GM23338 (cell line): ENCODE data around the gene PADI1. TPM values are rescaled to one million over a fixed set of nuclear protein-coding genes. Genes with fewer than 3 reads are reported as not detected.

ENCODE experiments used
- ATAC-seq: fragments of 200-7000 bp; cut with Tn5 transposase; 3 replicates; pipeline ENCODE4 v1.9.1; 2020
- DNase-seq: peaks from one replicate; pipeline ENCODE4 v3.0.0-alpha.2; 2015; ENCODE audit warnings: low spot score
- H2AFZ ChIP-seq: fragments of 200-600 bp; sonication (generic); 2 replicates; pipeline ENCODE4 v1.8.0; 2016; ENCODE audit warnings: antibody characterized with exemption, mild to moderate bottlenecking, moderate library complexity
- H3F3A ChIP-seq: fragments of 200-600 bp; sonication (generic); replicated peaks from 2 replicates; pipeline ENCODE4 v1.8.0; 2017; ENCODE audit warnings: antibody characterized with exemption, mixed run types, low read depth
- H3K27ac ChIP-seq: fragments of 200-600 bp; sonication (generic); 2 replicates; pipeline ENCODE4 v1.6.1; 2016; ENCODE audit warnings: low read depth
- H3K27me3 ChIP-seq: fragments of 200-600 bp; sonication (generic); 2 replicates; pipeline ENCODE4 v1.8.0; 2016; ENCODE audit warnings: mild to moderate bottlenecking, mixed run types, moderate library complexity; ENCODE audit not compliant: insufficient read depth
- H3K36me3 ChIP-seq: fragments of 200-600 bp; sonication (generic); 2 replicates; pipeline ENCODE4 v1.8.0; 2016; ENCODE audit warnings: mild to moderate bottlenecking; ENCODE audit not compliant: insufficient read depth
- H3K4me1 ChIP-seq: fragments of 200-600 bp; sonication (generic); 2 replicates; pipeline ENCODE4 v1.8.0; 2016; ENCODE audit warnings: mild to moderate bottlenecking, moderate library complexity; ENCODE audit not compliant: insufficient read depth
- H3K4me2 ChIP-seq: fragments of 200-600 bp; sonication (generic); 2 replicates; pipeline ENCODE4 v1.7.1; 2017; ENCODE audit warnings: mixed run types
- H3K4me3 ChIP-seq: fragments of 200-600 bp; sonication (generic); 2 replicates; pipeline ENCODE4 v1.6.1; 2016; ENCODE audit warnings: mixed run types
- H3K79me2 ChIP-seq: fragments of 200-600 bp; sonication (generic); replicated peaks from 2 replicates; pipeline ENCODE4 v1.8.0; 2017; ENCODE audit warnings: mild to moderate bottlenecking; ENCODE audit not compliant: insufficient read depth
- H3K9me2 ChIP-seq: fragments of 200-600 bp; sonication (generic); 2 replicates; pipeline ENCODE4 v1.8.0; 2017; ENCODE audit not compliant: insufficient read depth
- H4K20me1 ChIP-seq: fragments of 200-600 bp; sonication (generic); replicated peaks from 2 replicates; pipeline ENCODE4 v1.8.0; 2017; ENCODE audit warnings: mild to moderate bottlenecking; ENCODE audit not compliant: insufficient read depth
- H3K27ac Mint-ChIP-seq: 2 replicates; pipeline ENCODE4 v1.8.0; 2020; ENCODE audit warnings: inconsistent platforms, mild to moderate bottlenecking, moderate library complexity, mixed read lengths
- H3K27me3 Mint-ChIP-seq: 3 replicates; pipeline ENCODE4 v1.8.0; 2022; ENCODE audit warnings: low read depth, mild to moderate bottlenecking, moderate library complexity, mixed read lengths, inconsistent platforms; ENCODE audit not compliant: insufficient read depth, poor library complexity
- H3K36me3 Mint-ChIP-seq: 3 replicates; pipeline ENCODE4 v1.8.0; 2021; ENCODE audit warnings: low read depth, mild to moderate bottlenecking, inconsistent platforms, moderate library complexity, mixed read lengths
- H3K4me1 Mint-ChIP-seq: 3 replicates; pipeline ENCODE4 v1.8.0; 2020; ENCODE audit warnings: mild to moderate bottlenecking, inconsistent platforms, mixed read lengths
- H3K4me3 Mint-ChIP-seq: 3 replicates; pipeline ENCODE4 v1.8.0; 2021; ENCODE audit warnings: moderate library complexity, mild to moderate bottlenecking, inconsistent platforms, mixed read lengths
- H3K9me3 Mint-ChIP-seq: 3 replicates; pipeline ENCODE4 v1.8.0; 2020; ENCODE audit warnings: moderate library complexity, mild to moderate bottlenecking, inconsistent platforms, mixed read lengths
- CREB1 ChIP-seq: fragments of 250-450 bp; sonication (Bioruptor Pico); IDR thresholded peaks from 2 replicates; pipeline ENCODE4 v1.5.0; 2020; ENCODE audit warnings: low read depth, mild to moderate bottlenecking, moderate library complexity
- REST ChIP-seq: IDR thresholded peaks from one replicate; pipeline ENCODE4 v1.6.1; 2018; ENCODE audit warnings: antibody characterized with exemption; ENCODE audit not compliant: unreplicated experiment
- ZNF462 ChIP-seq: fragments of 250-450 bp; sonication (Bioruptor Pico); IDR thresholded peaks from 2 replicates; pipeline ENCODE4 v1.5.0; 2020; ENCODE audit warnings: mild to moderate bottlenecking, moderate library complexity
- polyA plus RNA-seq: library from polyadenylated mRNA; unstranded; fragments of >200 nt; fragmentation: Nextera tagmentation; extraction: Ambion mirVana; gene quantifications from 2 replicates; pipeline ENCODE4 v1.2.1, GENCODE V29; 2016
- total RNA-seq: library from RNA; depleted of rRNA; stranded (reverse); fragments of >200 nt; shearing (Covaris generic); gene quantifications from 2 replicates; pipeline ENCODE4 v1.2.3, GENCODE V29; 2014

The PADI1 gene
- total and polyA plus RNA-seq, 2 experiments from 2014 or later = 0.26 to 0.28 TPM

GRCh38 chr1:17162941-17163340, 42.0 kb upstream of the PADI1 start:
- H3K9me3 Mint-ChIP-seq = peaks cover 5% of the 10 kb centered on the region; the same call in 1 of the 3 replicates
- peaks cover 24% of the 10 kb centered on the region for H3K4me1 Mint-ChIP-seq
- DNase-seq = no peak
- TF ChIP-seq CREB1 (no peak), REST (no peak), ZNF462 (CRISPR knock-in tag) (no peak)
- no peaks in the 10 kb centered on the region for H3F3A ChIP-seq
- no peak overlapping the region for H3K4me3 ChIP-seq
- H3K36me3 Mint-ChIP-seq = peaks cover 4% of the 10 kb centered on the region; the same call in 1 of the 3 replicates
- ATAC-seq = no peak
- 0 out of 2 replicates have a peak, but pooled peaks cover 3% of the 10 kb centered on the region for H3K9me2 ChIP-seq
- H3K4me1 ChIP-seq = peaks cover 12% of the 10 kb centered on the region
- H2AFZ ChIP-seq = no peak overlapping the region; the same call in 1 of the 2 replicates
- H3K4me3 Mint-ChIP-seq = no peak overlapping the region
- no peaks in the 10 kb centered on the region for H3K79me2 ChIP-seq
- no peaks in the 10 kb centered on the region for H4K20me1 ChIP-seq
- H3K27me3 ChIP-seq = no peaks in the 10 kb centered on the region
- no peak overlapping the region for H3K4me2 ChIP-seq
- H3K36me3 ChIP-seq = no peaks in the 10 kb centered on the region
- no peak overlapping the region for H3K27ac Mint-ChIP-seq
- no peak overlapping the region for H3K27ac ChIP-seq
- peaks cover 9% of the 10 kb centered on the region for H3K27me3 Mint-ChIP-seq
